Thyroid gland (tissue), 4 donors: ENCODE data around the gene MAGIX.

Experiments used
- CTCF ChIP-seq, 6 experiments: fragments of 200-600 bp in 3 of 6; fragments of 450-650 bp in 3 of 6; sonication (generic) in 3 of 6; IDR thresholded peaks; one replicate each; pipeline ENCODE4 v1.5.1; 2016 to 2019; ENCODE audit warnings: antibody characterized with exemption in 6 of 6, mild to moderate bottlenecking in 2 of 6, inconsistent platforms in 1 of 6, moderate library complexity in 1 of 6
- POLR2A ChIP-seq, 2 donors: fragments of 450-650 bp; IDR thresholded peaks; one replicate each; pipeline ENCODE4 v1.6.1; 2017; ENCODE audit warnings: antibody characterized with exemption in 2 of 2, mild to moderate bottlenecking in 2 of 2, moderate library complexity in 1 of 2

DNA sequence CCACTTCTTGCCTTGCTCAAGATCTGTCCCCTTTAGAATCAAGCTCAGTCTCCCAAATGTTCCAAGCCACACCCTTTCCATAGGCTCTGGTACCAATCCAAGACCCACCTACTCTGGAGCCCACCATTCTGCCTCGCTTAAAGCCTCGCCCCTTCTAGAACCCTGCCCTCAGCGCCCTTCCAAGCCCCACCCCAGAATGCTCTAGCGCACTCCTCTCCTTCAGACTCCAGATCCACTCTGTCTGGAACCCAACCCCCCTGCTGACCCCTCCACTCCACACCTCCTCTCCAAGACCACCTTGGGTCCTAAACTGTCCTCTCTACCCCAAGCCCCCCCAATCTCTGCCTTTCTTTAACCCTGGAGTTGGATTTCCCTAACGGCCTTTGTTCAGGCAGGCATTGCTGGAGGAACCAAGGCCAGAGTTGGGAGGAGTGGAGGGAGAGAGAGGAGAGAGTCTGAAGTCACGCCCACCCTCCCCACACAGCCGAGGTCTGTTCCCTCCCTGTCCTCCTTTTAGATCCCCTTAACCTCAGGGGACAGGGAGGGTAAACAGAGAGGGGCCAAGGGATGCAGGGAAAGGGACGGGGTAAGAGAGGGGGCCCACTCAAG lies 26.0 kb downstream of the MAGIX start:
- TF ChIP-seq CTCF (IDR thresholded peaks at IDR 0.05), result no peak
- TF ChIP-seq POLR2A (IDR thresholded peaks at IDR 0.05), result no peak
